Activated CD4-positive, alpha-beta T cell treated with anti-CD3 and anti-CD28 coated beads, Interleukin-2, Interleukin-6, amounts not matched to agents 100 ng/mL and 50 ng/mL, durations not matched to agents 16 hours and 8 hours (primary cell): ENCODE measurements around the gene NTNG2.

Source experiments
- DNase-seq: peaks from one replicate; pipeline ENCODE4 v3.0.0-alpha.2; 2020

The NTNG2 gene

GRCh38 chr9:132175431-132175830 lies 13.6 kb downstream of the NTNG2 start:
- no peak for DNase-seq

DNA sequence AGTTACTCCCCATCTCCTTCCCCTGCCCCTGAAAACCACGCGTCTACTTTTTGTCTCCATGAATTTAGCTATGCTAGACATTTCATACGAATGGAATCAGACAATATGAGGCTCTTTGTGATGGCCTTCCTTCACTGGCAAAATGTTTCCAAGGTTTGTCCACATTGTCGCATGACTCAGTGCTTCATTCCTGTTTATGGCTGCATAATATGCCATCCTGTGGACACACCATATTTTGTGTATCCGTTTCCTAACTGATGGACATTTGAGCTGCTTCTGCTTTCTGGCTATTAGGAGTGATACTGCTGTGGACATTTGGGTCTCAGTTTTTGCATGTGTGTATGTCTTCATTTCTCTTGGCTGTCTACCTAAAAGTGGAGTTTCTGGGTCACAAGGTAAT lies 14.5 kb downstream of the NTNG2 start:
- no peak for DNase-seq

- DNase-seq = no peak
Observed at GRCh38 chr9:132181796-132182313, 20.0 kb downstream of the NTNG2 start.

- no peak for DNase-seq
Observed at GRCh38 chr9:132182314-132183091, 20.6 kb downstream of the NTNG2 start.

- DNase-seq = no peak
Observed at GRCh38 chr9:132183134-132183533, 21.3 kb downstream of the NTNG2 start.

DNA sequence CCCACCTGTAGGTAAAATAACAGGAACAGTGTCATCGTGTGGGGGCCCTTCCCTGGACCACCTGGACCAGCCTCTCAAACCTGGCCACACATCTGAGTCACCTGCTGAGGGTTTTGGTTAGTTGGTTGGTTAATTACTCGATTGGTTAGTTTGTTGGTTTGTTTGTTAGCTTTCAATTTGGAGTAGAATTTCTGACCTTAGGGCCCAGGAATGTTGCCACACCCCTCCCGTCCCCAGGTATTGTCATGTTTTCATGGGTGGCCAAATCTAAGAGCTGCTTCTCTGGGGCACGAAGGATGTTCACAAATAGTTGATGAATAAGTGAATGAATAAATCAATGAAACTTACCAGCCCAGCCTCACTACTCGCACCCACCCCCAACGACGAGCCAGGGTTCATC lies 21.9 kb downstream of the NTNG2 start:
- no peak for DNase-seq

GRCh38 chr9:132184124-132184523 lies 22.3 kb downstream of the NTNG2 start:
- no peak for DNase-seq

GRCh38 chr9:132185073-132186009 lies 23.5 kb downstream of the NTNG2 start:
- no peak for DNase-seq

- no peak for DNase-seq
Observed at GRCh38 chr9:132187121-132187620, 25.3 kb downstream of the NTNG2 start.

GRCh38 chr9:132190966-132191365 lies 29.1 kb downstream of the NTNG2 start:
- no peak for DNase-seq

GRCh38 chr9:132192728-132193127 lies 30.9 kb downstream of the NTNG2 start:
- no peak for DNase-seq

DNA sequence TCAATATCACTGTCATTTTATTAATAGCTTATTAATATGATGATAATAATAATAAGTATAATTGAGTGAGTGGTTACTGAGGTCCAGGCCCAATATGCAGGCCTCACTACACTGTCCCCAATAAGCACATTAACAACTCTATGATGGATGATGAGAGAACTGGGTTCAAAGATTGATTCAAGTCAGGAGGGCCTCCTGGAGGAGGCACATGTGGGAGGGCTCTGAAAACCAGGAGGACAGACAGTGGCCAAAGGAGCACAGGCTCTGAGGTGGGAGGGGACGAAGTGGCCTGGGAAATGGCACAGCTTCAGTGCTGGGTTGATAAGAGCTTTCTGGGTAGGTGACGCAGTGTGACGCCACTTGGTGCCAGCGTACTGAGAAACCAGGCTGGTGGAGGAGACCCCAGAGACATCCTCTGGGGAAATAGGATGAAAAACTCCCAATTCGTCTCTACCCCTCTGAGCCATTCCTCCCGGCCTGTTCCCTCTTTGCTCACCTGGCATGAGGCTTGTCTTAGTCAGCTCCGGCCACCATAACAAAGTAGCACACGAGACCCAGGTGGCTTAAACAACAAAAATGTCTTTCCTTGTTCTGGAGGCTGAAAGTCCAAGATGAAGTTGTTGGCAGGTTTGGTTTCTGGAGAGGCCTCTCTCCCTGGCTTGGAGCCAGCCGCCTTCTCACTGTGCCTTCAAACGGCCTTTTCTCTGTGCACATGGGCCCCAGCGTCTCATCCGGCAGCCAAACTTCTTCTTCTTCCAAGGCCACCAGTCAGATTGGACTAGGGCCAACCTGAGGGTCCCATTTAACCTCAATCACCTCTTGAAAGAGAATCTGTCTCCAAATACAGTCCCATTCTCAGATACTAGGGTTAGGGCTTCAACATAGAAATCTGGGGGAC lies 31.6 kb downstream of the NTNG2 start:
- DNase-seq = no peak

- DNase-seq = no peak
Observed at GRCh38 chr9:132194508-132194907, 32.6 kb downstream of the NTNG2 start.

DNA sequence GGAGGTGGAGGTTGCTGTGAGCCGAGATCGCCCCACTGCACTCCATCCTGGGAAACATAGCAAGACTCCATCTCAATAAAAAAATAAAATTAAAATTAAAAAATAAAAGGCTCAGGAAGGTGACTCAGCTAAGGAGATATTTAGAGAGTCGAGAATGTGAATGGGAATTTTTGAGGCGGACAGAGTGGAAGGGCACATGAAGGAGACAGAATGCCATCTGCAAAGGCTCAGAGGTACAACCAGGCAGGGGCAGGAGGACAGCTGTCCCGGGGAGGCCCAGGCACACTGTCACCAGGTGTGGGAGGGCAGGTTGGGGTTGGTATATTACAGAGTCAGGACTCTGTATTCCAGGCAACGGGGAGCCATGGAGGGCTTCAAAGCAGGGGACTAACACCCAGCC lies 35.5 kb downstream of the NTNG2 start:
- DNase-seq = no peak

DNA sequence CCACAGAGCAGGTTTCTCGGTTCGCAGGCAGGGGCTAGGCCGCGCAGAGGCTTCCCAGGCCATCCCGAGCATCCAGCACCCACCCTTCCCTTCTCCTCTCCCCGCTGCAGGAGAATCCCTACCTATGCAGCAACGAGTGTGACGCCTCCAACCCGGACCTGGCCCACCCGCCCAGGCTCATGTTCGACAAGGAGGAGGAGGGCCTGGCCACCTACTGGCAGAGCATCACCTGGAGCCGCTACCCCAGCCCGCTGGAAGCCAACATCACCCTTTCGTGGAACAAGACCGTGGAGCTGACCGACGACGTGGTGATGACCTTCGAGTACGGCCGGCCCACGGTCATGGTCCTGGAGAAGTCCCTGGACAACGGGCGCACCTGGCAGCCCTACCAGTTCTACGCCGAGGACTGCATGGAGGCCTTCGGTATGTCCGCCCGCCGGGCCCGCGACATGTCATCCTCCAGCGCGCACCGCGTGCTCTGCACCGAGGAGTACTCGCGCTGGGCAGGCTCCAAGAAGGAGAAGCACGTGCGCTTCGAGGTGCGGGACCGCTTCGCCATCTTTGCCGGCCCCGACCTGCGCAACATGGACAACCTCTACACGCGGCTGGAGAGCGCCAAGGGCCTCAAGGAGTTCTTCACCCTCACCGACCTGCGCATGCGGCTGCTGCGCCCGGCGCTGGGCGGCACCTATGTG lies 36.1 kb downstream of the NTNG2 start:
- no peak for DNase-seq

DNA sequence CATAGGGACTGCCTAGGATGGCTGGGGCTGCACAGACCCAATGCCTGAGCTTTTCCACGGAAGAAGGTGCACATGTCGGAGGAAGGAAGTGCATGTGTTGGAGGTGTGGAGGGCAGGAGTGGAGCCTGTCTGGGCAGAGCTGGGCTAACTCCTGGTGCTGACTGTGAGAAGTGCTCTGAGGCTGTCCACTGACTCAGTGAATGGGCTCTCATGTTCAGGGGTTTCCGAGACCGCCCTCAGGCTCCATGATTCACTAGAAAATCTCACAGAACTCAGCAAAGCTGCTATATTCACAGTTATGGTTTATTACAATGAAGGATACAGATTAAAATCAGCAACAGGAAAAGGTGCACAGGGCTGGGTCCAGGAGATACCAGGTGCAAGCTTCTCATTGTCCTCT lies 37.2 kb downstream of the NTNG2 start:
- DNase-seq = no peak

GRCh38 chr9:132200706-132201105 lies 38.8 kb downstream of the NTNG2 start:
- DNase-seq = no peak

DNA sequence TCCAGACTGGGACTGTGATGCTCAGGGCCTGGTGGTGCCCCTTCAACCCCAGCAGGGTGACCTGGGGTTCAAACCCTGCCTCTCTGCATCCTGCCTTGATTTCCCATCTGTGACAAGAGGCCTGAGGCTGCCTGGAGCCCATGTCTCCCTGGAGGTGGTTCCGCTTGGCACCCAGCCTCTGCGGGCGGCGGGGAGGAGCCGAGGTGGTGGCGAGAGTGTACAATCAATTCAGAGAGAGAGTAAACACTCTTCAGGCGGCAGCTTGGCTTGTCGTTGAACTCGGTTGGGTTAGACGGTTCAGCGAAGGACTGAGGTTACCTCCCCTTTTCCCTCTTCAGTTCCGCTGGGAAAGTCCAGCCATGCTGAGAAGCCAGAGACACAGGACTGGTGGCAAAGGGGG lies 39.3 kb downstream of the NTNG2 start:
- no peak for DNase-seq

DNA sequence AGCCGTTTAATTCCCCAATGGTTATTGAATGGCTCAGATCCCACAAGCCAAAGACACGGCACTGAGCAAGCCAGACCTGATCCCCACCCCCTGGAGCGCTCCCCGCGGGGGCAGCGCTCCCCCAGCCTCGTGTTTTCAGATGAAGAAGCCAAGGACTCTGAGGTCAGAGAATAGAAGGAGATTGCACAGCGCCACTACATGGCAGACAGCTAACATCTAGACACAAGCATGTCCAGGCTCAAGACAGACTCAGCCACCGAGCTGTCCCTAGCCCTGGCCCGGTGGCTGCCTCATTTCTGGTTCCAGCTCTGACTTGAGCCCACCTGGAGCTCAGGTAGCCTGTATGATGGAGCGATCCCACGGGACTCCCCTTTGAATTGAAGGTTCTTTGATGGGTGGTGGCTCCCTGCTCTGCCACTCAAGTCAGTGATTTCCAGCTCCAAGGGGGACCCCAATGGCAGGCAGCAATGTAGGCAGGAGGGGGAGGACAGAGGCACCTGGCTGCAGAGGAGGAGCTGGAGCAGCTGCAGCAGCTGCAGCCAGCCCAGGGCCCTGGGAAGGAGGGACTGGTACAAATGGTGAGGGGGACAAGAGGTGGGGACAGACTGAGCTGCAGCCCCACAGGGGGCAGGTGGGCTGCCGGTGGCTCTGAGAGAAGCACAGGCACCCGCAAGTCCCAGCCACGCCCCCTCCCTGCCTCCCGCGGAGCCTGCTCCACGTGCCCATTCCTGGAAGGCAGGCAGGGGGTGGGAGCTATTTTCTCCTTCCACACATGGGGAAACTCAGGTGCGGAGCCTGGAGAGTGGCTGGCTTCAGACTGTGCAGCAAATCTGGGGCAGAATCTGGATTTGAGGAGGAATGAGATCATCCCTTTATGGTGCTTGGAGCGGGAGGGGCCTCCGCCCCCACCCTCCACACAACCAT lies 40.2 kb downstream of the NTNG2 start:
- DNase-seq = no peak

GRCh38 chr9:132204883-132205282 lies 43.0 kb downstream of the NTNG2 start:
- DNase-seq = no peak

- DNase-seq = no peak
Observed at GRCh38 chr9:132207215-132207614, 45.4 kb downstream of the NTNG2 start.
